Kidney epithelial cell (primary cell): ENCODE measurements around the gene IFI30. TPM values are rescaled to one million over a fixed set of nuclear protein-coding genes. Genes with fewer than 3 reads are reported as not detected.

Source experiments
- DNase-seq: peaks from one replicate; pipeline ENCODE4 v3.0.0-alpha.2; 2010; ENCODE audit warnings: low read depth
- H3K27me3 ChIP-seq: 2 replicates; pipeline ENCODE4 v1.6.0; 2011; ENCODE audit warnings: low read length; ENCODE audit not compliant: control insufficient read depth, insufficient read depth
- H3K36me3 ChIP-seq: 2 replicates; pipeline ENCODE4 v1.5.1; 2011; ENCODE audit warnings: low read length; ENCODE audit not compliant: control insufficient read depth, insufficient read depth
- H3K4me3 ChIP-seq: 2 replicates; pipeline ENCODE4 v1.5.1; 2011; ENCODE audit warnings: low read depth, mild to moderate bottlenecking, control low read depth, low read length
- total RNA-seq: library from RNA; depleted of rRNA; stranded (reverse); fragments of >200 nt; gene quantifications from 2 replicates; pipeline ENCODE4 v1.2.3, GENCODE V29; 2015
- TF ChIP-seq, protein P1 (sequence below): IDR thresholded peaks from 2 replicates; pipeline ENCODE4 v1.5.1; 2011; ENCODE audit warnings: mild to moderate bottlenecking, moderate library complexity, low read length, control low read depth, inconsistent platforms; ENCODE audit not compliant: insufficient read depth, poor library complexity, severe bottlenecking

IFI30 gene
- total RNA-seq, 1 donor from 2014 or later, result 9.2 TPM

DNA sequence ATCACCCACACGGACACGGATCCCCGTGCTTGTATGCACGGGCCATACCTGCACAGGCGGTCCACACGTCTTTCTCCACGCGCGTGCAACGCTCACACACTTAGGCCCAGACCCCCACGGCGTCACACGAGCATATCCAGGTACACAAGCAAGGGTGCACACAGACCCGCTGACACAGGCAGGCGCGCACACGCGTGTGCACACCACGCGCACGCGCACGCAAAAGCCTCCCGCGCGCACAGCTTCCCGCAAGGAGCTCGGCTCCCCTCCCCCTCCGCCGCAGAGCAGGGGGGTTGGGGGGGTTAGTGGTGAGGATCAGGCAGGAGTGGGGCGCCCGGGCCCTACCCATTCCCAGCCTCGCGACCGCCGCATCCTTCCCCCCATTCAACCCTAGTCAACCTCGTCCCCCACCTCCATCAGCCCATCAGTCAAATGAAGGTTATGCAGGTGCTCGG lies 29.8 kb downstream of the IFI30 start:
- Histone ChIP-seq H3K27me3 (peaks cover 12% of the 10 kb centered on the region), H3K36me3 (no peaks in the 10 kb centered on the region), H3K4me3 (peak overlapping the region; percentile 48)
- TF ChIP-seq, protein P1, sequence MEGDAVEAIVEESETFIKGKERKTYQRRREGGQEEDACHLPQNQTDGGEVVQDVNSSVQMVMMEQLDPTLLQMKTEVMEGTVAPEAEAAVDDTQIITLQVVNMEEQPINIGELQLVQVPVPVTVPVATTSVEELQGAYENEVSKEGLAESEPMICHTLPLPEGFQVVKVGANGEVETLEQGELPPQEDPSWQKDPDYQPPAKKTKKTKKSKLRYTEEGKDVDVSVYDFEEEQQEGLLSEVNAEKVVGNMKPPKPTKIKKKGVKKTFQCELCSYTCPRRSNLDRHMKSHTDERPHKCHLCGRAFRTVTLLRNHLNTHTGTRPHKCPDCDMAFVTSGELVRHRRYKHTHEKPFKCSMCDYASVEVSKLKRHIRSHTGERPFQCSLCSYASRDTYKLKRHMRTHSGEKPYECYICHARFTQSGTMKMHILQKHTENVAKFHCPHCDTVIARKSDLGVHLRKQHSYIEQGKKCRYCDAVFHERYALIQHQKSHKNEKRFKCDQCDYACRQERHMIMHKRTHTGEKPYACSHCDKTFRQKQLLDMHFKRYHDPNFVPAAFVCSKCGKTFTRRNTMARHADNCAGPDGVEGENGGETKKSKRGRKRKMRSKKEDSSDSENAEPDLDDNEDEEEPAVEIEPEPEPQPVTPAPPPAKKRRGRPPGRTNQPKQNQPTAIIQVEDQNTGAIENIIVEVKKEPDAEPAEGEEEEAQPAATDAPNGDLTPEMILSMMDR, result no peak
- DNase-seq, result no peak

DNA sequence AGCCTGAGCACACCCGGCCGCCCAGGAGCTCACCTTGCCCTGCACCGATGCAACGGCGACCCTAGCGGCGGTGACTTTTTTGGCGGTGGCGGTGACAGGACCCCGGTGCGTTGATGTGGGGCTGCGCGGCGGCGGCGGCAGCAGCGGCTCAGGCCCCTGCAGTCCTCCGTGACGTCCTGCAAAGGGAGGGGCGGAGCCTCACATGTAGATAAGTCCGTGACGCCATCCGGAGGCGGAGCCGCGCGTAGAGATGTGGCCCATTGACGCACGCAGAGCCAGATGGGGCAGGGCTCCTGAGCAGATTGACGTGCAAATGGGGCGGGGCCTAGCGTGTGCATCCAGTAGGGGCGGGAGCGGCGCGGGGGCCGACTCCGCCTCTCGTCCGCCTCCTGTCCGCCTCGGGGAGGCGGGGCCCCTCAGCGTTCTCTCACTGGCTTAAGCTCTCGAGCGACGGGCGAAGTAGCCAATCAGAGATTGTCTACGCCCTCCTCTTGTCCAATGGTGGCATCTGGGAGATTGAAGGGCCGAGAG lies 30.3 kb downstream of the IFI30 start, which contains the start of gene RAB3A:
Gene RAB3A, minus strand, starts transcription at position 180 of the 531 bp plus-strand sequence. CDS start 1,302 bp downstream, outside the sequence.
- no peaks in the 10 kb centered on the region for H3K36me3 ChIP-seq
- peaks cover 15% of the 10 kb centered on the region for H3K27me3 ChIP-seq
- H3K4me3 ChIP-seq, result peak within 1 kb of the TSS; percentile 52
- TF ChIP-seq, protein P1, result no peak
- peak; percentile 100 for DNase-seq

DNA sequence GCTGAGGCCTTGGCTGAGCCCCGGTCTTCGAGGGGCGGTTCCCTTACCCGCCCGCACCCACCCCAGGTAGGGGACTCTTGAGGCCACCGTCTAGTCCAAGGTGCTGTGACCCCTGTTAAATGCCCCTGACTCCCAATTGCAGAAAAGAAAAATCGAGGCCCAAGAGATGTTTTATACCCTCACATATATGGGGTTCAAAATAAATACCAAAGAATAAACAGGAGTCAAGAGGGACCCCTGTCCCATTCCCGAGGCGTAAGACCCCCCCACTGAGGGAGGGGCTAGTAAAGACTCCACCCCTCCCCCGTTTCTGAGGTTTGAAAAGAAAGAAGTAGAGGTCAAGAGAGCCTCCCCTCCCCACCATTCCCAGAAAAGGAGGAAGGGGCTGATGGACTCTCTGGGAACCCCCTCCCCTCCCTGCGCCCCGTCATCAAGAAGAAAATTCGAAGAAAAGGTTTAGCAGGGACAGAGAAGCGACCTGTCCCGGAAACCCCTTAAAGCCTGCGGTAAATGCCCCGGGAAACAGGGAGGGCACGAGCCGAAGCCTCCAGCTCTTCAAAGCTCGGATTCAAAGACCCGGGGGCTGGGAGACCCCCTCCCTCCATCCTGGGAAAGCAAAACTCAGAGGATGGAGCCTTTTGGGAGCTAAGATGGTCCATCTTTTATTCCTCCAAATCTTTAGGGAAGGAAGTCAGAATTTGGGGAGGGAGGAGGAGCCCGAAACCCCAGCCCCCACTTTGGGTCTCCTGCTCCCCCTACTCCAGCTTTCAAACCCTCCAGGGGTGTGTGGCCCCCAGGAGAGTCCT lies 31.0 kb downstream of the IFI30 start:
- Histone ChIP-seq H3K4me3 (peak overlapping the region; percentile 52), H3K36me3 (no peaks in the 10 kb centered on the region), H3K27me3 (peaks cover 16% of the 10 kb centered on the region)
- TF ChIP-seq, protein P1, result no peak
- DNase-seq, result no peak

DNA sequence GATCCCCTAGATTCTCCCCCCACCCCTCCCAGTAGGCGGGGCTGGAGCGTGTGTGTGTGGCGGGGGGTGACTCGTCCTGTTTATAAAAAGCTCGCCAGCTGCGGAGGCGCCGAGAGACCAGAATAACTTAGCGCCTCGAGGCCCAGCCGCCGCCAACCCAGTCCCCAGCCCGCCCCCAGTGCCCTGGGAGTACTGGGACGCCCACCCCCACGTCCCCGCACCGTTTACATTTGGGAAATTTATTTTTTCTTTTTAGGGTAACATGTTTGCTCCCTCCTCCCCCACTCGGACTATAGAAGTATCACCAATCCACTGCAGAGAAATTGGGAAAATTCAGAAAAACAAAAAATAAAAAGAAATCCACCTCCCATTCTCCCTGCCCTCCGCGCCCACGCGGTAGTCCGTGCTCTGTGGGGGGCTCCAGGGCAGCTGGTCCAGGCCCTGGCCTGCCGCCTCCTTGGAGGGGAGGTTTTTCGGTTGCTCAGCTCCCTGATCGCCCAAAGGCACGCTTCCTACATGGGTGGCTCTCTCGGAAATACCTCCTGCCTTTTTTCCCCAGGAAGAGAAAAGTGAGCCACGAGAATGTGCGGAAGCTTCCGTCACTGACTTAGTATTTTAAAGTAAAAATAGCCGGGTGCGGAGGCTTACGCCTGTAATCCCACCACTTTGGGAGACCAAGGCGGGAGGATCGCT lies 31.7 kb downstream of the IFI30 start:
- TF ChIP-seq, protein P1, result no peak
- DNase-seq, result no peak
- Histone ChIP-seq H3K36me3 (no peaks in the 10 kb centered on the region), H3K27me3 (peaks cover 16% of the 10 kb centered on the region), H3K4me3 (peak overlapping the region; percentile 52)

DNA sequence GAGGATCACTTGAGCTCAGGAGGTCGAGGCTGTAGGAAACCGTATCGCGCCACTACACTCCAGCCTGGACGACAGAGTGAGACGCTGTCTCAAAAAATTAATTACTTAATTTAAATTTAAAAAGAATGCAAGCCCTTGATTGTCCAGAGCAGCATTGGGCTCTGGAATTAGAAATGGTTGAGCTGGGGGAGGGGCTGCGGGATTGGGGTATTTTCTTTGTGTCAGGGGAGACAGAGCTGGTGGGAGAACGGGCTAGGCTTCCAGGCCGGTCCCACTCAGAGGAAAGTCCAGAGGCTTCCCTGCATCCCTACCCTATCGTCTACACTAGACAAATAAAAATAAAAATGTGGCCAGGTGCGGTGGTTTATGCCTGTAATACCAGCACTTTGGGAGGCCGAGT lies 32.4 kb downstream of the IFI30 start:
- TF ChIP-seq, protein P1, result no peak
- DNase-seq, result no peak
- no peak overlapping the region for H3K4me3 ChIP-seq
- H3K36me3 ChIP-seq, result no peaks in the 10 kb centered on the region
- peaks cover 22% of the 10 kb centered on the region for H3K27me3 ChIP-seq
